GM21423 (cell line): ENCODE data around the gene PRRC2C.
"Not testable (repeated sequence)": the region's sequence is repeated elsewhere in the genome, so short reads cannot be mapped to it uniquely, and the experiment has no call there.

ENCODE experiments used
- ATAC-seq: cut with Tn5 transposase; IDR thresholded peaks from one replicate; pipeline ENCODE4 v1.9.1; 2021; ENCODE audit warnings: mild to moderate bottlenecking, moderate library complexity; ENCODE audit not compliant: unreplicated experiment

PRRC2C gene

GRCh38 chr1:171500304-171500703 lies 15.0 kb downstream of the PRRC2C start:
- ATAC-seq = no peak

- peak; percentile 11 for ATAC-seq
These were observed 15.5 kb downstream of the PRRC2C start for GRCh38 chr1:171500803-171501202.

GRCh38 chr1:171501305-171502024 lies 16.1 kb downstream of the PRRC2C start:
- ATAC-seq = peak; percentile 76

GRCh38 chr1:171506525-171507304 lies 21.4 kb downstream of the PRRC2C start:
- no peak for ATAC-seq

- no peak for ATAC-seq
These were observed 22.1 kb downstream of the PRRC2C start for GRCh38 chr1:171507435-171507834.

- no peak for ATAC-seq
These were observed 23.9 kb downstream of the PRRC2C start for GRCh38 chr1:171509191-171509590.

- ATAC-seq = no peak
These were observed 28.4 kb downstream of the PRRC2C start for GRCh38 chr1:171513743-171514142.

GRCh38 chr1:171515299-171515698 lies 30.0 kb downstream of the PRRC2C start:
- ATAC-seq = no peak

GRCh38 chr1:171515741-171516140 lies 30.4 kb downstream of the PRRC2C start:
- no peak for ATAC-seq

- ATAC-seq = no peak
These were observed 36.2 kb downstream of the PRRC2C start for GRCh38 chr1:171521567-171521966.

GRCh38 chr1:171530676-171531075 lies 45.3 kb downstream of the PRRC2C start:
- no peak for ATAC-seq

GRCh38 chr1:171532520-171532919 lies 47.2 kb downstream of the PRRC2C start:
- no peak for ATAC-seq

- ATAC-seq = no peak
These were observed 60.2 kb downstream of the PRRC2C start for GRCh38 chr1:171545523-171545922.

- no peak for ATAC-seq
These were observed 64.7 kb downstream of the PRRC2C start for GRCh38 chr1:171550050-171550449.

- ATAC-seq = not testable (repeated sequence)
These were observed 65.3 kb downstream of the PRRC2C start for GRCh38 chr1:171550598-171551100.

- ATAC-seq = not testable (repeated sequence)
These were observed 68.6 kb downstream of the PRRC2C start for GRCh38 chr1:171553960-171554359.

GRCh38 chr1:171563675-171564074 lies 78.3 kb downstream of the PRRC2C start:
- no peak for ATAC-seq

GRCh38 chr1:171566467-171566866 lies 81.1 kb downstream of the PRRC2C start:
- no peak for ATAC-seq

GRCh38 chr1:171570295-171570694 lies 85.0 kb downstream of the PRRC2C start:
- ATAC-seq = no peak

- ATAC-seq = no peak
These were observed 90.8 kb downstream of the PRRC2C start for GRCh38 chr1:171576144-171576543.

GRCh38 chr1:171581226-171581625 lies 95.9 kb downstream of the PRRC2C start:
- no peak for ATAC-seq

- no peak for ATAC-seq
These were observed 96.4 kb downstream of the PRRC2C start for GRCh38 chr1:171581766-171582165.
